ENCODE measurements around the gene MAP4K1.

Gene MAP4K1

GRCh38 chr19:38647966-38648768 lies 30.4 kb upstream of the MAP4K1 start (continued):
- no peak for TF ChIP-seq ZNF10 (tag by site-specific recombination; IDR thresholded peaks at IDR 0.05)
- no peak for TF ChIP-seq ZNF366 (tag by site-specific recombination; conservative IDR thresholded peaks at IDR 0.05)
- TF ChIP-seq TRIM28 (IDR thresholded peaks at IDR 0.05; ENCODE audit: borderline replicate concordance, low read length), result no peak
- no peak; the same call in 1 of the 2 replicates for TF ChIP-seq ZBTB20 (tag by site-specific recombination; IDR thresholded peaks at IDR 0.05)
- TF ChIP-seq ZNF610 (tag by site-specific recombination; IDR thresholded peaks at IDR 0.05; ENCODE audit: borderline replicate concordance), result no peak
- no peak for TF ChIP-seq ZSCAN30 (tag by site-specific recombination; IDR thresholded peaks at IDR 0.05)
- no peak for TF ChIP-seq BCL11A (tag by site-specific recombination; IDR thresholded peaks at IDR 0.05; ENCODE audit: low read depth)
- TF ChIP-seq HOXD13 (CRISPR knock-in tag; IDR thresholded peaks at IDR 0.05; ENCODE audit: borderline replicate concordance), result no peak
- TF ChIP-seq ZNF302 (tag by site-specific recombination; IDR thresholded peaks at IDR 0.05; ENCODE audit: low read depth), result no peak
- no peak for TF ChIP-seq ZNF747 (tag by site-specific recombination; IDR thresholded peaks at IDR 0.05)
- TF ChIP-seq ZNF266 (tag by site-specific recombination; IDR thresholded peaks at IDR 0.05; ENCODE audit: low read depth), result 0 out of 2 replicates have a peak, but pooled peaks have one; percentile 13
- no peak for TF ChIP-seq ZNF221 (tag by site-specific recombination; IDR thresholded peaks at IDR 0.05; ENCODE audit: borderline replicate concordance)
- peak; percentile 76 for TF ChIP-seq PATZ1 (tag by site-specific recombination; IDR thresholded peaks at IDR 0.05)
- no peak for TF ChIP-seq ZNF132 (tag by site-specific recombination; IDR thresholded peaks at IDR 0.05; ENCODE audit: borderline replicate concordance)
- TF ChIP-seq ZNF510 (tag by site-specific recombination; IDR thresholded peaks at IDR 0.05; ENCODE audit: insufficient replicate concordance), result no peak
- TF ChIP-seq, protein P1, sequence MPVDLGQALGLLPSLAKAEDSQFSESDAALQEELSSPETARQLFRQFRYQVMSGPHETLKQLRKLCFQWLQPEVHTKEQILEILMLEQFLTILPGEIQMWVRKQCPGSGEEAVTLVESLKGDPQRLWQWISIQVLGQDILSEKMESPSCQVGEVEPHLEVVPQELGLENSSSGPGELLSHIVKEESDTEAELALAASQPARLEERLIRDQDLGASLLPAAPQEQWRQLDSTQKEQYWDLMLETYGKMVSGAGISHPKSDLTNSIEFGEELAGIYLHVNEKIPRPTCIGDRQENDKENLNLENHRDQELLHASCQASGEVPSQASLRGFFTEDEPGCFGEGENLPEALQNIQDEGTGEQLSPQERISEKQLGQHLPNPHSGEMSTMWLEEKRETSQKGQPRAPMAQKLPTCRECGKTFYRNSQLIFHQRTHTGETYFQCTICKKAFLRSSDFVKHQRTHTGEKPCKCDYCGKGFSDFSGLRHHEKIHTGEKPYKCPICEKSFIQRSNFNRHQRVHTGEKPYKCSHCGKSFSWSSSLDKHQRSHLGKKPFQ (tag by site-specific recombination; IDR thresholded peaks at IDR 0.05), result no peak; the same call in 1 of the 2 replicates
- no peak for TF ChIP-seq ZNF416 (tag by site-specific recombination; IDR thresholded peaks at IDR 0.05)
- TF ChIP-seq ZXDB (tag by site-specific recombination; IDR thresholded peaks at IDR 0.05), result peak; percentile 24
- no peak for TF ChIP-seq ZNF768 (tag by site-specific recombination; IDR thresholded peaks at IDR 0.05)
- no peak for TF ChIP-seq ZNF138 (tag by site-specific recombination; IDR thresholded peaks at IDR 0.05; ENCODE audit: borderline replicate concordance)
- TF ChIP-seq ZNF121 (tag by site-specific recombination; IDR thresholded peaks at IDR 0.05), result no peak; the same call in 1 of the 2 replicates
- no peak for TF ChIP-seq SCRT2 (tag by site-specific recombination; IDR thresholded peaks at IDR 0.05)
- TF ChIP-seq, protein P2, sequence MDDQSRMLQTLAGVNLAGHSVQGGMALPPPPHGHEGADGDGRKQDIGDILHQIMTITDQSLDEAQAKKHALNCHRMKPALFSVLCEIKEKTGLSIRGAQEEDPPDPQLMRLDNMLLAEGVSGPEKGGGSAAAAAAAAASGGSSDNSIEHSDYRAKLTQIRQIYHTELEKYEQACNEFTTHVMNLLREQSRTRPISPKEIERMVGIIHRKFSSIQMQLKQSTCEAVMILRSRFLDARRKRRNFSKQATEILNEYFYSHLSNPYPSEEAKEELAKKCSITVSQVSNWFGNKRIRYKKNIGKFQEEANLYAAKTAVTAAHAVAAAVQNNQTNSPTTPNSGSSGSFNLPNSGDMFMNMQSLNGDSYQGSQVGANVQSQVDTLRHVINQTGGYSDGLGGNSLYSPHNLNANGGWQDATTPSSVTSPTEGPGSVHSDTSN (CRISPR knock-in tag; IDR thresholded peaks at IDR 0.05), result no peak
- no peak for TF ChIP-seq ZSCAN16 (tag by site-specific recombination; IDR thresholded peaks at IDR 0.05)
- TF ChIP-seq SP3 (tag by site-specific recombination; IDR thresholded peaks at IDR 0.05), result no peak; the same call in 1 of the 2 replicates
- TF ChIP-seq ZNF2 (tag by site-specific recombination; IDR thresholded peaks at IDR 0.05), result no peak; the same call in none of the 2 replicates
- TF ChIP-seq, protein P3, sequence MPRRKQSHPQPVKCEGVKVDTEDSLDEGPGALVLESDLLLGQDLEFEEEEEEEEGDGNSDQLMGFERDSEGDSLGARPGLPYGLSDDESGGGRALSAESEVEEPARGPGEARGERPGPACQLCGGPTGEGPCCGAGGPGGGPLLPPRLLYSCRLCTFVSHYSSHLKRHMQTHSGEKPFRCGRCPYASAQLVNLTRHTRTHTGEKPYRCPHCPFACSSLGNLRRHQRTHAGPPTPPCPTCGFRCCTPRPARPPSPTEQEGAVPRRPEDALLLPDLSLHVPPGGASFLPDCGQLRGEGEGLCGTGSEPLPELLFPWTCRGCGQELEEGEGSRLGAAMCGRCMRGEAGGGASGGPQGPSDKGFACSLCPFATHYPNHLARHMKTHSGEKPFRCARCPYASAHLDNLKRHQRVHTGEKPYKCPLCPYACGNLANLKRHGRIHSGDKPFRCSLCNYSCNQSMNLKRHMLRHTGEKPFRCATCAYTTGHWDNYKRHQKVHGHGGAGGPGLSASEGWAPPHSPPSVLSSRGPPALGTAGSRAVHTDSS (tag by site-specific recombination; IDR thresholded peaks at IDR 0.05), result no peak
- TF ChIP-seq SP2 (tag by site-specific recombination; IDR thresholded peaks at IDR 0.05), result no peak
- 0 out of 2 replicates have a peak, but pooled peaks have one; percentile 17 for TF ChIP-seq KLF16 (tag by site-specific recombination; IDR thresholded peaks at IDR 0.05)
- TF ChIP-seq RBAK (tag by site-specific recombination; IDR thresholded peaks at IDR 0.05), result peak; percentile 64; the same call in 1 of the 2 replicates
- no peak; the same call in 1 of the 2 replicates for TF ChIP-seq ZNF785 (tag by site-specific recombination; IDR thresholded peaks at IDR 0.05)
- peak; percentile 17; the same call in 1 of the 2 replicates for TF ChIP-seq KLF1 (tag by site-specific recombination; IDR thresholded peaks at IDR 0.05)
- TF ChIP-seq, protein P4, sequence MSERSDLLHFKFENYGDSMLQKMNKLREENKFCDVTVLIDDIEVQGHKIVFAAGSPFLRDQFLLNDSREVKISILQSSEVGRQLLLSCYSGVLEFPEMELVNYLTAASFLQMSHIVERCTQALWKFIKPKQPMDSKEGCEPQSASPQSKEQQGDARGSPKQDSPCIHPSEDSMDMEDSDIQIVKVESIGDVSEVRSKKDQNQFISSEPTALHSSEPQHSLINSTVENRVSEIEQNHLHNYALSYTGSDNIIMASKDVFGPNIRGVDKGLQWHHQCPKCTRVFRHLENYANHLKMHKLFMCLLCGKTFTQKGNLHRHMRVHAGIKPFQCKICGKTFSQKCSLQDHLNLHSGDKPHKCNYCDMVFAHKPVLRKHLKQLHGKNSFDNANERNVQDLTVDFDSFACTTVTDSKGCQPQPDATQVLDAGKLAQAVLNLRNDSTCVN (tag by site-specific recombination; optimal IDR thresholded peaks at IDR 0.05), result no peak
- TF ChIP-seq ZNF560 (tag by site-specific recombination; IDR thresholded peaks at IDR 0.05; ENCODE audit: borderline replicate concordance), result no peak
